ENCODE data around the gene LAMP5.

The LAMP5 gene

GRCh38 chr20:9577397-9577796 is 63.0 kb downstream of the LAMP5 start:
- no peak overlapping the region for H3K4me3 ChIP-seq
- H3K27me3 ChIP-seq = no peaks in the 10 kb centered on the region
- no peak overlapping the region for H3K9ac ChIP-seq
- H3K4me2 ChIP-seq = 0 out of 22 replicates have a peak overlapping the region, but pooled peaks of 1 of the 11 experiments have one; percentile 52
- H3K36me3 ChIP-seq = no peaks in the 10 kb centered on the region
- peaks cover 7 to 21% (median 16%) of the 10 kb centered on the region in 10 experiments; a peak in 15 of 20 replicates for H3K4me1 ChIP-seq
- no peak overlapping the region for H3K27ac ChIP-seq
- no peaks in the 10 kb centered on the region for H4K20me1 ChIP-seq
- TF ChIP-seq Cebpa-rat (IDR thresholded peaks at IDR 0.05) = no peak
- 0 out of 22 replicates have a peak, but pooled peaks cover 0 to 4% (median 0%) of the 10 kb centered on the region in 11 experiments for H3K9me3 ChIP-seq (replicated peaks in 1 of 11)

- Histone ChIP-seq H3K4me2 (peak overlapping the region; percentile 0 to 54 (median 39); a peak in 20 of 22 replicates), H3K4me3 (no peak overlapping the region), H3K27ac (no peak overlapping the region), H4K20me1 (no peaks in the 10 kb centered on the region), H3K9me3 (replicated peaks in 1 of 11) (0 out of 22 replicates have a peak, but pooled peaks cover 0 to 4% (median 0%) of the 10 kb centered on the region in 11 experiments), H3K4me1 (peaks cover 7 to 21% (median 16%) of the 10 kb centered on the region in 10 experiments; a peak in 15 of 20 replicates), H3K36me3 (no peaks in the 10 kb centered on the region), H3K27me3 (no peaks in the 10 kb centered on the region), H3K9ac (no peak overlapping the region)
- TF ChIP-seq Cebpa-rat (IDR thresholded peaks at IDR 0.05) = no peak
These were observed 64.2 kb downstream of the LAMP5 start for GRCh38 chr20:9578594-9578993.
